Measurements from ENCODE around the gene ARPP19.
"Not testable (repeated sequence)": the region's sequence is repeated elsewhere in the genome, so short reads cannot be mapped to it uniquely, and the experiment has no call there.

Gene ARPP19

DNA sequence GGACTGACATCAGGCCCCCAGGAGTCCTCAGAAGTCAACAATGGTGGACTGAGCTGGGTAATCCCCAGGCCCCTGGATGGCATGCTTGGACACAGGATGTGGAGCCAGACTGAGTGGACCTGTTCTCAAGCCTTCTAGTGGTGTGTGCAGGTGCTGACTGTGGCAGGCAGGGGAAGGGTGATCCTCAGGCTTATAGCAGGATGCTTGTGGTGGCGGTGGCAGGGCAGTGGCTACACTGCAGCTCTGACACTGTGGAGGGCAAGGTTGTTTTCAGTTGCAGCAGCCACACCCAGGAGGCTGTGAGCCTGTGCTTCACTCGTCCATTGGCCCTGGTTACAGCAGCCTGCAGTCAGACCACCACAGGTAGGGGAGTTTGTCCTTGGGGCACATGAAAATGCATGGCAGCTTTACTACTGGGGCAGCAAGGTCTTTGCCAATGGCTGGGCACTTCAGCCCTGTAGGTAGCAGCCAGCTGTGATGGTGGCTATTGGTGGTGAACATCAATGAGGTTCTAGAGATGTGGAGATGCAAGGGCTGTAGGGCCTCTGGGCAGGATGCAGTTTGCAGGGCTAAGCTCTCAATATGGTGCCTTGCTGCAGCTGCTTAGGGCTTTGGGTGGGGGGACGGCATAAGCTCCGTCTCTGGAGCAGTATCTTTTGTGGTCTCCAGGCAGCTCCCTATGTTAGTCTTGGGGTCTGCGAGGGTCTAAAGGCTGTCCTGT, 22.6 kb downstream of the ARPP19 start:
- DNase-seq = no peak

GRCh38 chr15:52540374-52541012, 28.3 kb downstream of the ARPP19 start:
- DNase-seq = no peak

DNA sequence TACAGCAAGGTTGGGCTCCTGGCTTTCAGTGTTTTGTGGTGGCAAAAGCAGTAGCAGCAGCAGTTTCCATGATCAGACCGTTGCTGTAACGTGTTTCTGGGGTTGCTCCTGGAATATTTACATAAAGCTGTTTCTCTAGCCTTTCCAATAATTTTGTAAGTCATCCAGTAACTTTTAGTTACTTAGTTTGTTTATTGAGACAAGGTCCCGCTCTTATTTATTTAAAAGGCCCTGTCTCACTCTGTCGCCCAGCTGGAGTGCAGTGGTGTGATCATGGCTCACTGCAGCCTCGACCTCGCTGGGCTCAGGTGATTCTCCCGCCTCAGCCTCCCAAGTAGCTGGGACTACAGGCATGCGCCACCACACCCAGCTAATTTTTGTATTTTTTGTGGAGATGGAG, 31.4 kb downstream of the ARPP19 start:
- no peak for DNase-seq

DNA sequence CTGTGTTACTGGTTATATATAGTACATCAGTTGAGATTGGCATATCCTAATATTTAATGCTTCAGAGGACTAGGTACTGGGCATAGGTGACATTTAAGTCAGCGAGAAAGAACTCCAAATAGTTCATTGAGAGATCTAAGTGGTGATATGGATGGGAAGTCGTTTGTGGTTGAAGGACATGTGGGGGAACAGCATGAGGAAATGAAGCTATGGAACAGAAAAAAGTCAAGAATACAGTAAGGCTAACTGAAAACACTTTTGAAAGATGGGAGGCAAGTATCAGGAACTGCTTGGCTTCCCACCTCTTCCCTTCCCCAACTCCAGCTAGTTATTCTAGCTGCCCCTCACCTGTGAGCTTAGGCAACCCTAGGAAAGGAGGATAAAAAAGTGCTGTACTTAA, 36.4 kb downstream of the ARPP19 start:
- DNase-seq = no peak

- DNase-seq = no peak
These were observed 38.9 kb downstream of the ARPP19 start for GRCh38 chr15:52529940-52530339.

DNA sequence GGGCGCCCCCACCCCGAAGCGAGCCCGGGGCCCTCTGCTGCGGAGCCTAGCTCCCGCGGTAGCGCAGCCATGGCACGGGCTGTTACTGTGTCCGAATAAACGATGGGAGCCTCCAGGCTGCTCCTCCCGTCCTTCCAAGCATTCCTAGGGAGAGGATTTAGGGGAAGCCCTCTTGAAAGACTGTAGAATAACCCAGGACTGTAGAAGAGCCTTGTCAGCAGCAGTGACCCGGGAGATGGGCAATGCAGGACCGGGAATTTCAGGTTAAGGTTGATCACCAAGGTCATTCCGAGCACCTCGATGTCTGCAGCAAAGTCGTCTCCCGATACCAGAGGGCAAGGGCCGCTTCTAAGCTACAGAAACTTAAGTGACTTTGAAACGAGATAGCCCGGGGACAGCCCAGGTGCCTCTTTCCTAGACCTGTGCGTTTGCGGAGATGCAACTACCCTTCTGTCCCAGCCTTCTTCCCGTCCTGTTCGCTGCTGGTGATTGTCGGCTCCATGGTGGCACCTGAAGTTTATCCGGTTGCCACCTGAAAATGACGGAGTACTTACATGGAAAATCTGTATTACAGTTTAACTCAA, 39.4 kb downstream of the ARPP19 start:
- peak; percentile 38 for DNase-seq

- peak; percentile 75 for DNase-seq
These were observed 40.1 kb downstream of the ARPP19 start, which contains the start of gene MYO5A for GRCh38 chr15:52528564-52529340. TSS of gene MYO5A (minus strand) at chr15:52528880. CDS start at chr15:52528806, 74 bp downstream.

DNA sequence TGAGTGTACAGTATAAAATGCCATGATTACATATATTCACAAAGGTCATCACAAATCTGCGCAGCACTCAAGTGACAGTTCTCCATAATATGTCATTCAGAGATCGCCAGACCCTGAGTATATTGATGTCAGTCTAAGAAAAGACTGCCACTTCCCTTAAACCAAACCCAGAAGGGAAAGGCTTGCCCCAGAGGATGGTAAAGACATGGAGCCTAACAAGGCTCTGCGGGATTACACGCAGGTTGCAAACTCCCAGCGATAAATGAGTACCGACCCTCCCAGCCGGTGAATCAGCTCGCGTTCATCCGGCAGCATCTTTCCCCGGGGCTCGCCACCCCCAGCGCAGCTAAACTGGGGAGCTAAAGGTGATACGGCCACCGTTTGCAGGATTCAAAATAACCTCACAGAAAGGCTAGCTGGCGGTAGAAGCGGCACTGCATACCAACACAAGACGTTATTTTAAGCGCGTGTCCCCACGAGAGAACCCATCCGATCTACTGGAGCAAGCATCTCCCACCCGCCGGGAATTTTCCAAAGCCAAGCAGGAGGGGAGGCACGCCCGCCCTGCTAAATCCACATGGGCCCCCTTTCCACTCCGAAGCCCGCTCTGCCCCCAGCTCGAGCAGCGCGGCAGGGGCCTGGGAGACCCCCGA, 40.8 kb downstream of the ARPP19 start:
- DNase-seq = peak; percentile 68

GRCh38 chr15:52527196-52527910, 41.5 kb downstream of the ARPP19 start:
- no peak for DNase-seq

GRCh38 chr15:52524223-52525136, 44.4 kb downstream of the ARPP19 start:
- no peak for DNase-seq

- DNase-seq = no peak
These were observed 45.2 kb downstream of the ARPP19 start for GRCh38 chr15:52523647-52524046.

GRCh38 chr15:52523192-52523591, 45.6 kb downstream of the ARPP19 start:
- no peak for DNase-seq

- no peak for DNase-seq
These were observed 47.1 kb downstream of the ARPP19 start for GRCh38 chr15:52521682-52522081.

GRCh38 chr15:52520421-52520820, 48.4 kb downstream of the ARPP19 start:
- no peak for DNase-seq

- DNase-seq = no peak
These were observed 50.1 kb downstream of the ARPP19 start for GRCh38 chr15:52518487-52519371.

DNA sequence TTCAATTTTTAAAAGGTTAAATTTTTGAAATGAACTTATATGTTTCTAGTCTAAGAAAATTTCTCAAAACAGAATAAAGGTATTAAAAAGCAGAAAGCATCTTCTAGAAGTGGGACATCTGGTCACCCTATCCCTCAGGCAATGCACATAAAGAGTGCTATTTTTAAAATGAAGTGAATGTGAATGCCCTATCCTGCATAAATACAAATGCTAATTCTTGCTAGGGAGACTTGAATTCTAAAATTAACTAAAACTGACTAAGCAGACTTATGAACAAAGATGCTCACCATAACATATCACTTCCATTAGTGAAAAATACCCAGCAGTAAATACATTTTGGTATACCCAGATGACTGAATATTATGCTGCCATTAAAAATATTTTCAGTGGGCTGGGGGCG, 51.8 kb downstream of the ARPP19 start:
- no peak for DNase-seq

- no peak for DNase-seq
These were observed 53.5 kb downstream of the ARPP19 start for GRCh38 chr15:52515343-52515742.

DNA sequence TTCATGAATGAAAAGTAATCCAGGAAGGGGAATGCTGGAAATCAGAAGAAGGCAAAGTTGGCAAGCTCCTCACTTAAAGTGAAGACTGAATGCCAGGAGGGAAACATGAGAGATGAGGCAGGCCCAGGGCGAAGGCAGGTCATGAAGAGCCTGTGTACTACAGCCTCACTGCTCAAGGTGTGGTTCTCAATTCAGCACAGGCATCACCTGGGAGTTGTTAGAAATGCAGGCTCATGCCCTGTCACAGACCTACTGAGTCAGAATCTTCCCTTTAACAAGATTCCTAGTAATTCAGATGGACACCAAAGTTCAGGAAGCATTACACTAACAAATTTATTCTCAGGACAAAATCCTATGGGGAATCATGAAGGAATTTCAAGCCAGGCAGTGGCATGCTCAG, 54.3 kb downstream of the ARPP19 start:
- no peak for DNase-seq

- DNase-seq = not testable (repeated sequence)
These were observed 56.0 kb downstream of the ARPP19 start for GRCh38 chr15:52512869-52513268.

GRCh38 chr15:52511084-52511483, 57.7 kb downstream of the ARPP19 start:
- no peak for DNase-seq
